Stimulated activated CD8-positive, alpha-beta memory T cell treated with anti-CD3 and anti-CD28 coated beads, Interleukin-15, amount 100 ng/mL, for 24 hours (primary cell): ENCODE data around the gene PCSK7.
"Not testable (repeated sequence)": the region's sequence is repeated elsewhere in the genome, so short reads cannot be mapped to it uniquely, and the experiment has no call there.

Experiments
- DNase-seq: peaks from one replicate; pipeline ENCODE4 v3.0.0-alpha.2; 2020; ENCODE audit warnings: low read depth

The PCSK7 gene

DNA sequence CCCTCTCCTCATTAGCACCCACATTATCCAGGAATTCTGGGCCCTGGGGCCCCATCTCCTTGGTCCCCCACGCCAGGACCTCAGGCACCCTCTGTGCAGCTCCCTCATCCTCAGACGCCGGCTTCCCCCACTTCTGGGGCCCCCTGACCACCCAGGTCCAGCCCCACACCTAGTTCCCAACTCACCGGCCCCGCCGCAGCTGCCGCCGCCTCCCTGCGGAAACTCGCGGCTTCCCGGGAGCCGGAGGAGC is at the start of gene PCSK7:
PCSK7 (minus strand) TSS at position 232 of the 250 bp plus-strand sequence. CDS start 2,229 bp downstream, outside the sequence.
- DNase-seq = no peak

GRCh38 chr11:117281159-117281558 is 49.3 kb upstream of the PCSK7 start:
- no peak for DNase-seq

DNA sequence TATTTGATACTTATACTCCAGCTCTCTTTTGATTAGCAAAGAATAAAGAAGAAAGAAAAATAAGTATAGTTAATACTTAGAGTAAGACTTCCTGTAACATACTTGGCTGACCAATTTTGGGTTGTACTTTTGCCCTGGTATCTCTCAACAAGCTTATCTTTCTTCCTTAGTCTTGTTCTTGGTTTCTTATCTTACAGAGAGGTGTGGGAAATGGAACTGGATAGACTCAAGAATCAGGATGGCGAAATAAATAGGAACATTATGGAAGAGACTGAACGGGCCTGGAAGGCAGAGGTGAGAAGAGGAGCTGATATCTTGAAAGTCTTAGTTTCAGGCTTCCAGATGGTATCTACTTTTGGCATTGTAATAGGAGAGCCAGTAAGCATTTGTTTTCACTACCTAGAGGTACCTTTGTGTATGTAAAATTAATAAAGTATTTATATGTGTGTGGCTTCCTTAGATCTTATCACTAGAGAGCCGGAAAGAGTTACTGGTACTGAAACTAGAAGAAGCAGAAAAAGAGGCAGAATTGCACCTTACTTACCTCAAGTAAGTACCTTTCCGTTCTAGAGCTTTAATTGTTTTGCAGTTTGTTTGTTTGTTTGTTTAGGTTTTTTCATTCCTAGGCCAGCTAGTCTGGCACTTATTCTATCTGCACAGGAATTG is 48.0 kb upstream of the PCSK7 start:
- DNase-seq = no peak

GRCh38 chr11:117278347-117278746 is 46.5 kb upstream of the PCSK7 start:
- no peak for DNase-seq

DNA sequence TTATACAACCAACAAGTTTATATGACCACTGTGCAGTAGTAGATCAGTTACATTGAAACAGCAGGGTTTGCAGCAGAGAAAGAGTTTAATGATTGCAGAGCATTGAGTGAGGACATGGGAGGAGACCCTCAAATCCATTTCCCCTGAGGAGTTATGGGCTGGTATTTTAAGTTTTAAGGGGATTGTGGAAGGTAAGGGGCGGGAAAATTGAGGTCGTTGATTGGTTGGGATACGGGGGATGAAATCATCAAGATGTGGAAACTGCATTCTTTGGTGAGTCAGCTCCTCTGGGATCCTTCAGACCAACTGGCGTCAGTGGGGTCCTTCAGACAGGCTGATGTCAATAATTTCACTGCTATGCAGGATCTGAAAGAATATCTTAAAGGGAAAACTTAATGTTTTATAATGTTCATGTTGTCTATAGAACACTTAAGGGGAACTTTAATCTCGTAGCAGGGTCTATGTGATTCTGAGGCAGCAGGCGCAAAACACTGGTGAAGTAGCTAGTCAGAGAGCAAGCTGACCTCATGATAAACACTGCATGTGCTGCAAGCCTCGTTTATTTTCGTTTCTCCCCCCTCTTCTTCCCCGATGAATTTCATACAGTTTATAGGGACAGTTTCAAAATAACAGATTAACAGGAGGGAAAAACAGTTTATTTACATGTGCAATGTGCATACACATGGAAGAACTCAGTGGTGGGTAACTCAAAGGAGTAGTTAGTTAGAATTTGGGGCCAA is 41.8 kb upstream of the PCSK7 start:
- DNase-seq = no peak

- DNase-seq = not testable (repeated sequence)
Observed at GRCh38 chr11:117272175-117272574, 40.3 kb upstream of the PCSK7 start.

DNA sequence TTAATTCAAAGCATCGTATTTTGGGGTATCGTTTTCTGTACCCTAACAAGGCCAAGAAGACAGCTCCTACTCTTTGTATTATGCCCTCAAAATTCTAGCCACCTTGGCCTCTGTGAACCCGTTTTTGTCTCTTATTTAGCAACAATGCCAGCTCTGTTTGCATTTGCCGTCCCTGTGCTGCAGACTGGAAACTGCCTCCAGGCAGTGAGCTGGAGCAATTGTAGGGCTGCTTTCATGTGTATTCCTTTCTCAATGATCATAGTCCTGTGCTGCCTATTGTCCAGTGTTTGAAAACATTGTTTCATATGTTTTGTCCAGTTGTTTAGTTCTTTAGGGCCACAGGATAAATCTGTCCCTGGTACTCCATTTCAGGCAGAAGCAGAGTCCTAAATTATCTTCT is 39.3 kb upstream of the PCSK7 start:
- no peak for DNase-seq

- no peak for DNase-seq
Observed at GRCh38 chr11:117269856-117270255, 38.0 kb upstream of the PCSK7 start.

- DNase-seq = no peak
Observed at GRCh38 chr11:117265745-117266144, 33.9 kb upstream of the PCSK7 start.

GRCh38 chr11:117264624-117265323 is 32.9 kb upstream of the PCSK7 start:
- not testable (repeated sequence) for DNase-seq

DNA sequence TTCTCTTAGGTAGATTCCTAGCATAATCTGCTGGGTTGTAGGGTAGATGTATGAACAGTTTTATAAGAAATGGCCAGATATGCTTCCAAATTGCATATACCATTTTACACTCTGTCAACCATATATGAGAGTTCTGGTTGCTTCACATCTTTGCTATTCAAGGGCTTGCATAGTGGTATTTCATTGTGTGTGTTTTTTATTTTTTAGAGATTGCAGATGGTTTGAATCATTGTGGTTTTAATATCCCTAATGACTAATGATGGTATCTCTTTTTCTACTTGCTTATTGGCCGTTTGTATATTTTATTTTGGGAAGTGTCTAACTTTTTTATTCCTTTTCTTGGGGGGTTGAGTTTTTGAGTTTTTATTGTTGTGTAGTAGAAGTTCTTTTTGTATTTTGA is 27.5 kb upstream of the PCSK7 start:
- no peak for DNase-seq

DNA sequence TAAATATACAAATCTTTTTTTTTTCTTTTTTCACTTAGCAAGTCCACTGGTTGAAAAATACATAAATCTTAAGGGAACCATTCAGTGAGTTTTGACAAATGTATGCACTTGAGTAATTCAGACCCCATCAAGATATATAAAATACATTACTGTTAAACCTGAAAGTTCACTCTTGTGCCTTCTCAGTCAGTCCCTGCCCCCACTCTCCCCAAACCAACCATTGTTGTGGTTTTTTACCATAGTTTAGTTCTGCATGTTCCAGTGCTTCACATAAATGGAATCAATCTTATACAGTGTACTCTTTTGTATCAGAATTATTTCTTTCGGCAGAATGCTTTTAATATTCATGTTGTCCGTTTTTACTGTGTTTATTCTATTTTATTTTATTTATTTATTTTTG is 26.7 kb upstream of the PCSK7 start:
- no peak for DNase-seq

DNA sequence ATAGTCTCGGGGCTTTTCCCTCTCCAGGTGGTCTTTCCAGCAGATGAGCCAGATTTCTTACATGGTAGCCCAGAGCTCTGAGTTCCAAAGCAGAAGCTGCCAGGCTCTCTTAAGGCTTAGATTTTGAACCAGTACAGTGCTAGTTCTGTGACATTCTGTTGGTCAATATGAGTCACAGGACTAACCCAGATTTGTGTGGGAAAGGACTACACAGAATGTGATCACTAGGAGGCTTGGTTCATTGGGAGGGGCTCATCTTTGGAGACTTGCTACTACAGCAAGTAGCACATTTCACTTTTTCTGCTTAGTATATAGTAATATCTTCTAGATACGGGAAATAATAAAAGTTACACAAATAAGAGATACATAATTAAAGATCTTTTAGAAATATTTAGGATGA is 24.7 kb upstream of the PCSK7 start:
- no peak for DNase-seq

DNA sequence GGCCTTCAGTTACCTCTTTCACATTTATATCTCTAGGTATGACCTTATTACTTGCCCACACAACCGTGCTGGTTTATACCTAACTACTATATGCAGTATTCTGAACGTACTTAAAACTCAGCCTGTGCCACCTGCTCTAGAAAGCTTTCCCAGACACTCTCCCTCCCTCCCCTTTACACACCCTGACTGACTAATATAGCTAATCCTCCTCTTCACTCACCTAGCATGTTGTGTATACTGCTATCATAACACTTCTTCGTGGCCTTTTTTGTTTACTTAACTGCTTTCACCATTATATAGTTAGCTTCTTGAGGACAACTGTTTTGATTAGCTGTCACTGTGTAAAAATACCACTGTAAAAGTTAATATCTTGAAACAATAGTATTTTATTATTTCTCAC is 24.1 kb upstream of the PCSK7 start:
- no peak for DNase-seq

DNA sequence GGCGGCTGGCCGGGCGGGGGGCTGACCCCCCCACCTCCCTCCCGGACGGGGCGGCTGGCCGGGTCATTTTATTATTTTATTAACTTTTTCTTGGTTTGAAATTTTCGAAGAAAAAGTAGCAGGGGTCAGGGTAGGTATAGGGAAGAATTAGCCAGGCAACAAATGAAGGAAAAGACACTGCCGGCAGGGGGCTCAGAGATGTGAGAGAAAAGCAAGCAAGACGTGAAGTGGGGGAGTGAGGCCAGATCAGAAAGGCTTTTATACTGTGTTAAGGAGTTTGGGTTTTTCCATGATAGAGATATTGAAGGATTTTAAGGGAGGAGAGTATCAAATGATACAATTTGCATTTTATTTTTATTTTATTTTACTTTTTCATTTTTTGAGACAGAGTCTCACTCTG is 19.6 kb upstream of the PCSK7 start:
- no peak for DNase-seq

- no peak for DNase-seq
Observed at GRCh38 chr11:117249571-117249970, 17.7 kb upstream of the PCSK7 start.

DNA sequence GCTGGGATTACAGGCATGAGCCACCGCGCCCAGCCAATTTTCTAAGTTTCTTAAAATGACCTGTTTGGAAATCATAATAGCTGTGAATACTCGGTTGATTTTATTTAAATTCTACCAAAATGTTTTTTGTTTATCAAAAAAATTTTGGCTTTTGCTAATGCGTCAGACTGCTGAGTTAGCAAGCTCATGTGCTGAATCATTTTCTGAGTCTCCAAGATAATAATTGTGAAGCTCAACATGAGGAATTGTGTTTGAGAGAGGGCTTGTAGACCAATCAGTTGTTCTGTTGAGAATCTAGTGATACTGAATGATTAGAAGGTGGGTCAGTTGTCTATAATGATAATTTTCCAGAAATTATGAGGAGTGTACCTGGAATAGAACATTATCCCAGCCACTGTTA is 16.5 kb upstream of the PCSK7 start:
- no peak for DNase-seq

DNA sequence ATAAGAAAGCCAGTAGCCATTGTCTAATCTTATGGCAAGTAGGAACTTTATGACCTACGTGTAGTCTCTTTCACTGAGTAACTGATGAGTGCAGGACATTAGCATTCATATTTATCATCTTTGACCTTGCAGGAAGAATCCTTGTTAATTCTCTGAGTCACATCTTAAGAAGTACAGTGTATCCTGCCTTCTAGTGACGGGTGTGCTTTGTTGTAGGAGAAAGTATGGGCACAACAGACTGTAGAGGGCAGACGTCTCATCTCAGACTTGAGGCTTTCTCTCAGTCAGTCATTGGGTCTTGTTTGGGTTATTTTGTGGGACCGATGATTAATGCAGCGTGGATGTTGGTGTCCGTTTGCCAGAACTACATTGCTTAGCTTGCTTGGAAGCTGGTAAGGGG is 7.4 kb upstream of the PCSK7 start:
- DNase-seq = no peak

DNA sequence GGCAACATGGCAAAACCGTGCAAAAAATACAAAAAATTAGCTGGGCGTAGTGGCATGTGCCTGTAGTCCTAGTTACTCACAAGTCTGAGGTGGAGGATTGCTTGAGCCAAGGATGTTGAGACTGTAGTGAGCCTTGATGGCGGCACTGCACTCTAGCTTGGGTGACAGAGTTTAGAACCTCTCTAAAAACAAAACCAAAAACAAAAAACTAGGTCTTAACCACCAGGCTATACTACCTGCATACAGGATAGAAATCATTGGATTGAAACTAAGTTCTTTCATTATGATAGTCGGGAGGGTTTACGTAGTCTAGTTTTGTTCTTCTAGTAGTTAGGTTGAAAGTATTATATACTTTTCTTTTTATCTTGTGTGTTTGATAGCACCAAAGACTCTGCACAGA is 6.3 kb upstream of the PCSK7 start:
- DNase-seq = no peak

DNA sequence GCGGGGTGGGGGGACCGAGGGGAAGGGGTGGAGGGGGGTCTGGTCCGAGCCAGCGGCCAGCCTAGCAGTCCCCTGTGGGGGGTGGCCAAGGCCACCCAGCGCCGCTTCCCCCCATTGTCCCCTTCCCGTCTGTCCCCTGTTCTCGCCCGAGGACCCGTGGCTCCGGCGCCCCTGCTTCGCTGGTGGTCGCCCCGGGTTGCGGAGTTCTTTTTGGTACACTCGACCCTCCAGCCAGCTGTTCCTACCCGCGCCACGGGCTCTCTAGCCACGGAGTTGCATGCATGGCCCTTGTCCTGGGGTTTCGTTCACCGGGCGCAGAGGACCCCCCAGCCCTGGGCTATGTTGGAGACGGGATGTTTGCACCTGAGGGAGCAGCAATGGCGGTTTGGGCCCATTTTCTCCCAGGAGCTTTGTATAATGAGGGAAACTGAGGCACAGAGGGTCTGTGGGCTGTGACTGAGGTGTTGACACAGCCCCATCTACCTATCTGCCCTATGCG is 1.1 kb upstream of the PCSK7 start:
- DNase-seq = no peak

DNA sequence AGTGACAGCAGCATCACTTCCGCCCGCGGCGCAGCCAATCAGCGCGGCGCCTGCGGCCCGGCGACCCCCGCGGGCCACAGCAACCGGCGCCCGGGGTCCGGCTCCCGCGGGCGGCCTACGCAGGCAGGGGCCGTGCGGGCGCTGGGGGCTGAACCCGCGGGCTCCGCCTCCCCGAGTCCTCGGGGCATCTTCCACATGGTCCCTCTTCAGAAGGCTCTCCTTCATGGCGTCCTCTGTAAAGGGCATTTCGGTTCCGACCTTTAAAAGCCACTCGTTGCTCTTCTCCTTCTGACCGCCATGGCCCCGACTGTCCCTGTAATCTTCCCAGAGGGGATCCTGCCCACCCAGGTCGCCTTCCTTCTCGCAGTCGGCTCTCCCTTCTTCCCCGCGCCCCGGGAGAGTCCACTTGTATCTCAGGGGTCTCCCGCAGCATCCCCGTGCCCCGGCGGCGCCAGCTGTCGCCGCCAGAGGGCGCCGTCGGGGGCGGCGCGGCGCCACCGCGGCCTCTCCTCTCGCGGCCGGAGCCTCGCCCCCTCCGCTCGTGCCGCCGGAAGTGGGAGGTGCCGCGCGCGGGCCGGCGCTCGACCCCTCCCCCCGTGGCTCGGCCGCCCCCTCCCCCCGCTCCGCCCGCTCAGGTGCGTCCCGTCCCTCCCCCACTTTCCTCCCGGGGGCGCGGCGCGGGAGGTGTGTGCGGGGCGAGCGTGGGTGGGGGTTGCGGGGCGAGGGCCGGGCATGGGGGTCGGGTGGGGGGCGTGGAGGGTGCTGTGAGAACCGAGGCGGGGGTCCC is 412 bp upstream of the PCSK7 start, which contains the start of gene RNF214:
RNF214 (plus strand) TSS at position 580 of the 787 bp plus-strand sequence. CDS start 1,602 bp downstream, outside the sequence.
- DNase-seq = peak; percentile 64
